ENCODE results near the gene HES6.

The HES6 gene

DNA sequence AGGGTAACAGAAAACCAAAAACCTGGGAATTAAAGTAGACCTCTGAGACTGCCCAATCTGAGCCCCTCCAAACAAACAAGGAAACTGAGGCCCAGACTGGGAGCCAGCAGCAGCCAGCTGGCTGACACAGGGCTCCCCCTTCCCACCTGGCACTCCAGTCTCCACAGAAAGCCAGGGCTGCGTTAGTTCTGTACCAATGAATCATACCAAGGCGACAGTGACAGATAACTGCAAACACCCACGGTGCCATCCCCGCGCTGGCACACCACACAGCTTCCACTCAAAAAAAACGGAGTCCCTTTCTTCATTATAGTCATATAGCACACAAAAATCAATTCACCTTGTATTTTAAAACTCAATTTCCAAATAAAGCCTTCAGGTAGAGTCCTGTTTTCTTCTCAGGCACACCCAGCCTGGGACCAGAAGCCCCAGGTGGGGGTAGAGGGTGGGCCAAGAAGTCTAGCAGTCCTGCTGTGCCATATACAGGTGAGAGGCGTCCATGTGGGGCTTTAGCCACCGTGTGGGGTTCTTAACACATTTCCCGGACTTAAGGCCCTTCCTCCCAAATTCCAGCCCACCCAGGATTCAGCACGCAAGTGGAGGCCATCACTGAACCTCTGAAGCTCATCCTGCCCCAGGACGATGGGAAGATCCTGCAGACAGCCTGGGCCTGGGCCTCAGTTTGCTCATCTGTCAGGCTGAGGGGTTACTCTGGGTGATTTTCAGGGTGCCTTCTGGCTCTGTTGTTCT is 47.3 kb upstream of the HES6 start:
- DNase-seq, result no peak
- peaks cover 75% of the 10 kb centered on the region for H3K4me1 Mint-ChIP-seq
- H3K27me3 Mint-ChIP-seq (ENCODE audit: low read depth, poor library complexity), result peaks cover 4% of the 10 kb centered on the region
- no peaks in the 10 kb centered on the region for H3K9me3 Mint-ChIP-seq
- H3K36me3 Mint-ChIP-seq (ENCODE audit: low read depth), result peaks cover 6% of the 10 kb centered on the region
- no peak for TF ChIP-seq CTCF (IDR thresholded peaks at IDR 0.05)
- peak overlapping the region; percentile 87 for H3K4me3 Mint-ChIP-seq
- peak overlapping the region; percentile 36 for H3K27ac Mint-ChIP-seq

- DNase-seq, result no peak
- no peak for TF ChIP-seq CTCF (IDR thresholded peaks at IDR 0.05)
- Mint-ChIP-seq H3K27me3 (ENCODE audit: low read depth, poor library complexity) (peaks cover 4% of the 10 kb centered on the region), H3K4me1 (peaks cover 75% of the 10 kb centered on the region), H3K27ac (peak overlapping the region; percentile 94), H3K9me3 (no peaks in the 10 kb centered on the region), H3K4me3 (peak overlapping the region; percentile 87), H3K36me3 (ENCODE audit: low read depth) (peaks cover 6% of the 10 kb centered on the region)
Measured at GRCh38 chr2:238286551-238286950, 46.7 kb upstream of the HES6 start.

DNA sequence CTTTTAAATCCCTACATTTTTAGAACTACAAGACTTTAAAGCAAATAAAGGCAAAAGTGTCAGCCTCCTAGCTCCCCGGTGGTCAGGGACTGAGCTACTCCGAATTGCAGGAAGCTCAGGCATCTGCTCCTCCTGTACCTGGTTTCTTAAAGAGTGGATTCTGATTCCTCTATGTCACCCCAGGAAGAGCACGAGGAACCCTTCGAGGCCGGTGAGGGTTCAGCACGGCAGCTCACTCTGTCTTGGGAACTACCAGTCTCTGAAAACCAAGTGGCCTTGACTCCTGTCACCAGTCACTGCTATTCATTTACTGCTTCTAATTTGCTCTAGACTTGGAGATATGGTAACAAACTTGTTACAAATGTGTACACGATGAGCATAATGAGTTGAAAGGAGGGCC is 46.3 kb upstream of the HES6 start:
- DNase-seq, result no peak
- H3K4me1 Mint-ChIP-seq, result peaks cover 75% of the 10 kb centered on the region
- peaks cover 4% of the 10 kb centered on the region for H3K27me3 Mint-ChIP-seq (ENCODE audit: low read depth, poor library complexity)
- no peak for TF ChIP-seq CTCF (IDR thresholded peaks at IDR 0.05)
- no peaks in the 10 kb centered on the region for H3K9me3 Mint-ChIP-seq
- peak overlapping the region; percentile 87 for H3K4me3 Mint-ChIP-seq
- H3K27ac Mint-ChIP-seq, result peak overlapping the region; percentile 94
- peaks cover 6% of the 10 kb centered on the region for H3K36me3 Mint-ChIP-seq (ENCODE audit: low read depth)

DNA sequence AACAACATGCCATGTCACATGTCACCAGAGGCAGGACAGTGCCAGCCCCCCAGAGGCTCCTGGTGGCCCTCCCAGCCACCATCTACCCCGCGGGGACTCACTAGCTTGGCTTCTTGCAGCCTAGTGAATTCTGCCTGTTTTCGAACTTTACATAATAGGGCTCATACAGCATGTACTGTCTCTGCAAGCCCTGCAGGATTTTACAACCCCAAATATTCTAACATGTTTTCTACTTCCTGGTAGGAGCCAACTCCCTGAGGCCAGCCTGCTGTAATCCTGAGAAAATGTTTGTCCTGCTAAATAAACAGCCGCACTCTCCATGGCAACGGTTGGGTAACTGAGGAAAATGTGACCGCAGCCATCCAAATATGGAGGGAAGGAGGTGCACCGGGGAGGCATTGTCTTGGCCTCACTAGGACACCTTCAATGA is 45.8 kb upstream of the HES6 start:
- Mint-ChIP-seq H3K4me1 (peaks cover 73% of the 10 kb centered on the region), H3K27ac (peak overlapping the region; percentile 94), H3K9me3 (no peaks in the 10 kb centered on the region), H3K4me3 (peak overlapping the region; percentile 87), H3K36me3 (ENCODE audit: low read depth) (peaks cover 6% of the 10 kb centered on the region), H3K27me3 (ENCODE audit: low read depth, poor library complexity) (peaks cover 4% of the 10 kb centered on the region)
- DNase-seq, result peak; percentile 39
- TF ChIP-seq CTCF (IDR thresholded peaks at IDR 0.05), result no peak

DNA sequence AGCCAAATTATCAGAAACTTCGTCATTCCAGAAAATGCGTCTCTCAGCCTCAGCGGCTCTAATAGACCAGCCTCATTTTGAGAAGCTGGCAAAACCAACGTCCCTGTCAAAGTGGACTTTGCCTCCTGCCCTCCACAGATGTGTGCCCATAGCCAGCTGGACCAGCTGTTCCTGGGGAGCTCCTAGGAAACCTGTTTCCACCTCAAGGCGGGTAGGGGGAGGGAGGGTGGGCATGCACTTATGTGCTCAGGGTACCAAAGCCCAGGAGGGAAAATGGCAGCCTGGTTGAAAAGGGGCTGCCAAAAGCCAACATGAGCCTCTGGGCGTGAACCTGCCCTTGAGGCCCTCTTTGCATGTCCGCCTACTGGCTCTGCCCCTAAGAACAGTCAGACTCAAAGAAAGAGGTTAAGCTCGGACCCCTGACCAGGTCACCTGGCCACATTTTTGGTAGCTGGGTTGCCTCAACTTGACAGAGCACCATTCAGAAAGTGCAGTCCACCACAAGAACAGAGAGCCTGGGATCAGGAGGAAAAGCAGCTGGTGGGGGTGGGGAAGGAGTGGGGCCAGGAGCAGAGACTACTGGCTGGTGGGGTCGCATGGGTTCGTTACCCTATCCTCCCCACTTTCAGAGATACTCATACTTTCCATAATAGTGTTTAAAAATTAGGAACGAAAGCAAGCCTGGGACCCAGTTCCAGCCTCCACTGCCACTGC is 45.1 kb upstream of the HES6 start:
- Mint-ChIP-seq H3K4me3 (no peak overlapping the region), H3K4me1 (peaks cover 72% of the 10 kb centered on the region), H3K36me3 (ENCODE audit: low read depth) (peaks cover 6% of the 10 kb centered on the region), H3K27ac (peak overlapping the region; percentile 94), H3K27me3 (ENCODE audit: low read depth, poor library complexity) (peaks cover 4% of the 10 kb centered on the region), H3K9me3 (no peaks in the 10 kb centered on the region)
- no peak for TF ChIP-seq CTCF (IDR thresholded peaks at IDR 0.05)
- DNase-seq, result no peak

All from nephron progenitor cell (in vitro differentiated cells).